Ishikawa (cell line): ENCODE data around the gene ARHGEF25.

Experiments used
- CEBPB ChIP-seq: IDR thresholded peaks from 2 replicates; pipeline ENCODE4 v1.6.1; 2012
- CREB1 ChIP-seq: IDR thresholded peaks from 2 replicates; pipeline ENCODE4 v1.6.1; 2012; ENCODE audit warnings: low read depth
- EGR1 ChIP-seq: IDR thresholded peaks from 2 replicates; pipeline ENCODE4 v1.6.1; 2012
- EP300 ChIP-seq: IDR thresholded peaks from 2 replicates; pipeline ENCODE4 v1.6.1; 2012; ENCODE audit warnings: borderline replicate concordance
- FOXM1 ChIP-seq: IDR thresholded peaks from 2 replicates; pipeline ENCODE4 v1.6.1; 2012; ENCODE audit warnings: low read depth, borderline replicate concordance
- MAX ChIP-seq: IDR thresholded peaks from 2 replicates; pipeline ENCODE4 v1.6.1; 2012
- NFIC ChIP-seq: IDR thresholded peaks from 2 replicates; pipeline ENCODE4 v1.6.1; 2012
- RAD21 ChIP-seq: IDR thresholded peaks from 2 replicates; pipeline ENCODE4 v1.6.1; 2012; ENCODE audit warnings: low read depth
- TAF1 ChIP-seq: IDR thresholded peaks from 2 replicates; pipeline ENCODE4 v1.6.1; 2012; ENCODE audit warnings: low read depth, mild to moderate bottlenecking
- TCF12 ChIP-seq: IDR thresholded peaks from 2 replicates; pipeline ENCODE4 v1.6.1; 2012; ENCODE audit warnings: low read depth
- TEAD4 ChIP-seq: IDR thresholded peaks from 2 replicates; pipeline ENCODE4 v1.6.1; 2012
- YY1 ChIP-seq: IDR thresholded peaks from 2 replicates; pipeline ENCODE4 v1.6.1; 2012; ENCODE audit warnings: low read depth
- ZBTB7A ChIP-seq: IDR thresholded peaks from 2 replicates; pipeline ENCODE4 v1.6.1; 2012; ENCODE audit warnings: low read depth
- TF ChIP-seq, protein P1 (sequence below): IDR thresholded peaks from 2 replicates; pipeline ENCODE4 v1.6.1; 2012
- TF ChIP-seq, protein P2 (sequence below): IDR thresholded peaks from 2 replicates; pipeline ENCODE4 v1.6.1; 2012; ENCODE audit warnings: low read depth, mild to moderate bottlenecking

The ARHGEF25 gene

GRCh38 chr12:57611827-57612710 is 834 bp downstream of the ARHGEF25 start:
- TF ChIP-seq TCF12, result no peak
- TF ChIP-seq EGR1, result no peak
- no peak for TF ChIP-seq TEAD4
- TF ChIP-seq TAF1, result no peak
- no peak for TF ChIP-seq FOXM1
- TF ChIP-seq NFIC, result no peak
- TF ChIP-seq, protein P1, sequence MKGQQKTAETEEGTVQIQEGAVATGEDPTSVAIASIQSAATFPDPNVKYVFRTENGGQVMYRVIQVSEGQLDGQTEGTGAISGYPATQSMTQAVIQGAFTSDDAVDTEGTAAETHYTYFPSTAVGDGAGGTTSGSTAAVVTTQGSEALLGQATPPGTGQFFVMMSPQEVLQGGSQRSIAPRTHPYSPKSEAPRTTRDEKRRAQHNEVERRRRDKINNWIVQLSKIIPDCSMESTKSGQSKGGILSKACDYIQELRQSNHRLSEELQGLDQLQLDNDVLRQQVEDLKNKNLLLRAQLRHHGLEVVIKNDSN, result no peak
- no peak for TF ChIP-seq YY1
- TF ChIP-seq, protein P2, sequence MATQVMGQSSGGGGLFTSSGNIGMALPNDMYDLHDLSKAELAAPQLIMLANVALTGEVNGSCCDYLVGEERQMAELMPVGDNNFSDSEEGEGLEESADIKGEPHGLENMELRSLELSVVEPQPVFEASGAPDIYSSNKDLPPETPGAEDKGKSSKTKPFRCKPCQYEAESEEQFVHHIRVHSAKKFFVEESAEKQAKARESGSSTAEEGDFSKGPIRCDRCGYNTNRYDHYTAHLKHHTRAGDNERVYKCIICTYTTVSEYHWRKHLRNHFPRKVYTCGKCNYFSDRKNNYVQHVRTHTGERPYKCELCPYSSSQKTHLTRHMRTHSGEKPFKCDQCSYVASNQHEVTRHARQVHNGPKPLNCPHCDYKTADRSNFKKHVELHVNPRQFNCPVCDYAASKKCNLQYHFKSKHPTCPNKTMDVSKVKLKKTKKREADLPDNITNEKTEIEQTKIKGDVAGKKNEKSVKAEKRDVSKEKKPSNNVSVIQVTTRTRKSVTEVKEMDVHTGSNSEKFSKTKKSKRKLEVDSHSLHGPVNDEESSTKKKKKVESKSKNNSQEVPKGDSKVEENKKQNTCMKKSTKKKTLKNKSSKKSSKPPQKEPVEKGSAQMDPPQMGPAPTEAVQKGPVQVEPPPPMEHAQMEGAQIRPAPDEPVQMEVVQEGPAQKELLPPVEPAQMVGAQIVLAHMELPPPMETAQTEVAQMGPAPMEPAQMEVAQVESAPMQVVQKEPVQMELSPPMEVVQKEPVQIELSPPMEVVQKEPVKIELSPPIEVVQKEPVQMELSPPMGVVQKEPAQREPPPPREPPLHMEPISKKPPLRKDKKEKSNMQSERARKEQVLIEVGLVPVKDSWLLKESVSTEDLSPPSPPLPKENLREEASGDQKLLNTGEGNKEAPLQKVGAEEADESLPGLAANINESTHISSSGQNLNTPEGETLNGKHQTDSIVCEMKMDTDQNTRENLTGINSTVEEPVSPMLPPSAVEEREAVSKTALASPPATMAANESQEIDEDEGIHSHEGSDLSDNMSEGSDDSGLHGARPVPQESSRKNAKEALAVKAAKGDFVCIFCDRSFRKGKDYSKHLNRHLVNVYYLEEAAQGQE, result no peak
- no peak for TF ChIP-seq CEBPB
- TF ChIP-seq ZBTB7A, result no peak; the same call in 1 of the 2 replicates
- TF ChIP-seq EP300, result no peak

GRCh38 chr12:57612711-57613426 is 1.6 kb downstream of the ARHGEF25 start:
- no peak for TF ChIP-seq FOXM1

GRCh38 chr12:57613427-57614109 is 2.3 kb downstream of the ARHGEF25 start:
- TF ChIP-seq TEAD4, result no peak
- no peak for TF ChIP-seq ZBTB7A
- TF ChIP-seq MAX, result no peak
- TF ChIP-seq CEBPB, result no peak
- no peak for TF ChIP-seq TCF12
- TF ChIP-seq YY1, result no peak
- no peak for TF ChIP-seq EP300

- TF ChIP-seq RAD21 (no peak), TCF12 (no peak), MAX (no peak), CREB1 (no peak), ZBTB7A (no peak), YY1 (no peak), TAF1 (no peak), EP300 (no peak)
- TF ChIP-seq, protein P1, result peak; percentile 85
Measured at GRCh38 chr12:57614178-57614947, 3.1 kb downstream of the ARHGEF25 start.

DNA sequence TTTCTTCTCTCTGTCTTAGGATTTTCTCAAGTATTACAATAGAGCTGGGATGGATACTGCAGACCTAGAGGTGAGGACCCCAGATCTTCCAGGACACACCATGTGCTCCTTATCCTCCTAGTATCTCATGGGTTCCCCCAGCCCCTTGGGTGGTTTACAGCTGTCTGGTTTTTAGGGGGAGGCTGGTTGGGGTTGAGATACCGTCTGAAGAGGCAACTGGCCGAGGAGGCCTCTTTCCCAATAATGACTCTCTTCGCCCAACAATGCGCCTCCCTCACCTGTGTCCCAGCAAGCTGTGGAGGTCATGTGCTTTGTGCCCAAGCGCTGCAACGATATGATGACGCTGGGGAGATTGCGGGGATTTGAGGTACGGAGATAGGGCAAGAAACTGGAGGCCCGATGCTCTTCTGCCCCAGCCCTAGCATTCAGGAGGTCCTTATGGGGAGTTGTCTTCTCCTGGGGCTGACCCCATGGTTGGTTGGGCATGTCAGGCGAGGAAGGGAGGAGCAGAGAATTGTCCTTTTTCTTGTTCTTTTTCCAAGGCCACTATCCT is 3.8 kb downstream of the ARHGEF25 start:
- no peak for TF ChIP-seq EP300
- no peak for TF ChIP-seq RAD21
- no peak for TF ChIP-seq TEAD4
- TF ChIP-seq FOXM1, result no peak
- no peak for TF ChIP-seq MAX
- no peak for TF ChIP-seq YY1
- no peak for TF ChIP-seq TCF12
- TF ChIP-seq, protein P2, result no peak
- TF ChIP-seq, protein P1, result no peak
